Esophagus squamous epithelium (tissue), 5 donors: ENCODE results near the gene WFS1. TPM values are rescaled to one million over a fixed set of nuclear protein-coding genes. Genes with fewer than 3 reads are reported as not detected.

Source experiments
- DNase-seq: peaks from one replicate; lab custom pipeline; 2025; lab: John Stamatoyannopoulos, UW
- H3K27ac ChIP-seq, 4 donors: fragments of 200-600 bp; sonication (generic); one replicate each; pipeline ENCODE4 v1.5.1; 2016 to 2019; ENCODE audit warnings: mild to moderate bottlenecking in 1 of 4
- H3K27me3 ChIP-seq, 4 donors: fragments of 200-600 bp; sonication (generic); 1 replicate in 3 of 4; 2 replicates in 1 of 4; pipeline versions ENCODE4 v1.5.1 to v1.6.0; 2017 to 2021; ENCODE audit warnings: antibody characterized with exemption in 1 of 4
- H3K36me3 ChIP-seq, 3 donors: fragments of 200-600 bp; sonication (generic); one replicate each; pipeline ENCODE4 v1.5.1; 2016 to 2019
- H3K4me1 ChIP-seq, 3 donors: fragments of 200-600 bp; sonication (generic); one replicate each; pipeline ENCODE4 v1.5.1; 2017 to 2019
- H3K4me3 ChIP-seq, 4 donors: fragments of 200-600 bp; sonication (generic); 1 replicate in 3 of 4; 2 replicates in 1 of 4; pipeline ENCODE4 v1.5.1; 2016 to 2019; ENCODE audit warnings: mild to moderate bottlenecking in 2 of 4, moderate library complexity in 1 of 4
- H3K9me3 ChIP-seq, 3 donors: fragments of 200-600 bp; sonication (generic); one replicate each; pipeline ENCODE4 v1.5.1; 2016 to 2019
- CTCF ChIP-seq, 6 experiments: fragments of 450-650 bp in 4 of 6; fragments of 200-600 bp in 2 of 6; sonication (generic) in 2 of 6; IDR thresholded peaks; one replicate each; pipeline ENCODE4 v1.5.1; 2016 to 2019; ENCODE audit warnings: antibody characterized with exemption in 6 of 6, mild to moderate bottlenecking in 4 of 6, moderate library complexity in 4 of 6
- POLR2A ChIP-seq, 4 donors: fragments of 450-650 bp; IDR thresholded peaks; one replicate each; pipeline ENCODE4 v1.6.1; 2017; ENCODE audit warnings: antibody characterized with exemption in 4 of 4, mild to moderate bottlenecking in 4 of 4, moderate library complexity in 3 of 4
- WGBS, 2 donors: methylation state at CpG; one replicate each; pipeline ENCODE4 v1.1.5; 2018; 5-methylcytosine and 5-hydroxymethylcytosine counted together
- intact Hi-C: fragments of 100-400 bp; cut with DNase I; formaldehyde crosslinking; loops from one replicate; pipeline ENCODE4 v1.15.0; 2022
- total RNA-seq, 4 donors: library from RNA; depleted of rRNA; stranded (reverse); fragments of >200 nt; gene quantifications; one replicate each; pipeline ENCODE4 v1.1.0, GENCODE V29; 2016
- donor health status: DM: yes; HTN: yes; CAD: no.

Gene WFS1
- total RNA-seq, 4 donors from 2014 or later = 6.5 to 20.4 (median 9.6) TPM

GRCh38 chr4:6294705-6295421 is 25.2 kb downstream of the WFS1 start:
- no peak for TF ChIP-seq POLR2A (IDR thresholded peaks at IDR 0.05)
- no peak for TF ChIP-seq CTCF (IDR thresholded peaks at IDR 0.05)
- Histone ChIP-seq H3K36me3 (peaks cover 4 to 64% (median 7%) of the 10 kb centered on the region in 3 donors), H3K9me3 (no peaks in the 10 kb centered on the region), H3K4me3 (no peak overlapping the region), H3K27ac (no peak overlapping the region), H3K27me3 (no peaks in the 10 kb centered on the region), H3K4me1 (peaks cover 0 to 9% (median 0%) of the 10 kb centered on the region in 3 donors)
- 87 to 92% methylated on average over 6 to 15 of the region's 27 CpGs for WGBS, 2 donors
- no peak for DNase-seq
- intact Hi-C loops = no loop called here

GRCh38 chr4:6295495-6295894 is 25.8 kb downstream of the WFS1 start:
- TF ChIP-seq CTCF (IDR thresholded peaks at IDR 0.05) = no peak
- no peak for TF ChIP-seq POLR2A (IDR thresholded peaks at IDR 0.05)
- no peaks in the 10 kb centered on the region for H3K9me3 ChIP-seq
- no peaks in the 10 kb centered on the region for H3K27me3 ChIP-seq
- 87 to 100% methylated on average over 1 to 5 of the region's 14 CpGs for WGBS, 2 donors
- intact Hi-C loops = no loop called here
- no peak overlapping the region for H3K27ac ChIP-seq
- H3K4me1 ChIP-seq = peaks cover 0 to 9% (median 0%) of the 10 kb centered on the region in 3 donors
- peaks cover 4 to 64% (median 7%) of the 10 kb centered on the region in 3 donors for H3K36me3 ChIP-seq
- DNase-seq = no peak
- no peak overlapping the region for H3K4me3 ChIP-seq

- no peak for DNase-seq
Observed at GRCh38 chr4:6296026-6296425, 26.4 kb downstream of the WFS1 start.

GRCh38 chr4:6297266-6297815 is 27.7 kb downstream of the WFS1 start:
- WGBS, 2 donors = 83 to 85% methylated on average over 14 to 15 of the region's 15 CpGs
- intact Hi-C loops = no loop called here
- H3K9me3 ChIP-seq = no peaks in the 10 kb centered on the region
- TF ChIP-seq CTCF (IDR thresholded peaks at IDR 0.05) (no peak), POLR2A (IDR thresholded peaks at IDR 0.05) (no peak)
- peak overlapping the region in 3 of 4 donors; percentile 9 to 42 (median 34) for H3K27ac ChIP-seq
- DNase-seq = no peak
- peaks cover 0 to 64% (median 4%) of the 10 kb centered on the region in 3 donors for H3K36me3 ChIP-seq
- peaks cover 0 to 9% (median 0%) of the 10 kb centered on the region in 3 donors for H3K4me1 ChIP-seq
- H3K27me3 ChIP-seq = no peaks in the 10 kb centered on the region
- H3K4me3 ChIP-seq = no peak overlapping the region

More at GRCh38 chr4:6296026-6296425, 26.4 kb downstream of the WFS1 start:
- Histone ChIP-seq H3K27me3 (no peaks in the 10 kb centered on the region), H3K4me3 (no peak overlapping the region), H3K27ac (no peak overlapping the region), H3K36me3 (peaks cover 4 to 64% (median 7%) of the 10 kb centered on the region in 3 donors), H3K4me1 (peaks cover 0 to 9% (median 0%) of the 10 kb centered on the region in 3 donors), H3K9me3 (no peaks in the 10 kb centered on the region)
- intact Hi-C loops = no loop called here
- TF ChIP-seq CTCF (IDR thresholded peaks at IDR 0.05) = no peak
- no peak for TF ChIP-seq POLR2A (IDR thresholded peaks at IDR 0.05)
- 89% methylated on average over 4 of the region's 9 CpGs; no CpG with 5 or more reads in 1 of the 2 donors for WGBS, 2 donors

GRCh38 chr4:6298035-6298434 is 28.4 kb downstream of the WFS1 start:
- TF ChIP-seq POLR2A (IDR thresholded peaks at IDR 0.05) (no peak), CTCF (IDR thresholded peaks at IDR 0.05) (no peak)
- peaks cover 0 to 64% (median 4%) of the 10 kb centered on the region in 3 donors for H3K36me3 ChIP-seq
- intact Hi-C loops = no loop called here
- H3K27me3 ChIP-seq = no peaks in the 10 kb centered on the region
- DNase-seq = no peak
- H3K4me3 ChIP-seq = no peak overlapping the region
- no peaks in the 10 kb centered on the region for H3K9me3 ChIP-seq
- WGBS, 2 donors = 60 to 75% methylated on average over 7 to 12 of the region's 13 CpGs
- H3K27ac ChIP-seq = peak overlapping the region in 3 of 4 donors; percentile 25 to 42 (median 34)
- H3K4me1 ChIP-seq = peaks cover 0 to 9% (median 0%) of the 10 kb centered on the region in 3 donors
